OCI-LY7 (cell line): ENCODE measurements around the gene KIF26A. TPM values are rescaled to one million over a fixed set of nuclear protein-coding genes. Genes with fewer than 3 reads are reported as not detected.

Experiments used
- BruUV-seq: library from RNA; stranded (reverse); fragments of 400-500 nt; replicated peaks from 2 replicates; lab custom pipeline; 2021; lab: Mats Ljungman, UMichigan
- CTCF ChIA-PET: fragments of 300-600 bp; sonication (Branson Sonifier 250); formaldehyde crosslinking; loops from one replicate; lab custom pipeline; 2022; ENCODE audit warnings: antibody characterized with exemption; ENCODE audit not compliant: unreplicated experiment; lab: Charles Lee
- POLR2A ChIA-PET: fragments of 300-600 bp; sonication (Branson Sonifier 250); formaldehyde crosslinking; loops from one replicate; lab custom pipeline; 2022; ENCODE audit warnings: antibody characterized with exemption; lab: Charles Lee
- DNase-seq: peaks from one replicate; pipeline ENCODE4 v3.0.0-alpha.2; 2015; ENCODE audit warnings: low spot score
- H2AFZ ChIP-seq: fragments of 200-600 bp; sonication (generic), shearing (Covaris generic); 2 replicates; pipeline ENCODE4 v1.6.1; 2014; ENCODE audit warnings: mild to moderate bottlenecking, antibody characterized with exemption, low read length, moderate library complexity
- H3K27ac ChIP-seq: fragments of 200-600 bp; sonication (generic); 2 replicates; pipeline ENCODE4 v1.5.1; 2014; ENCODE audit warnings: mixed run types, low read depth, mild to moderate bottlenecking, moderate library complexity, low read length, inconsistent platforms; ENCODE audit not compliant: poor library complexity, severe bottlenecking
- H3K36me3 ChIP-seq: fragments of 200-600 bp; sonication (generic); 2 replicates; pipeline ENCODE4 v1.6.1; 2014; ENCODE audit warnings: mild to moderate bottlenecking, antibody characterized with exemption, low read length, moderate library complexity, mixed read lengths; ENCODE audit not compliant: insufficient read depth
- H3K4me1 ChIP-seq: fragments of 200-600 bp; sonication (generic); 2 replicates; pipeline ENCODE4 v1.5.1; 2014; ENCODE audit warnings: mild to moderate bottlenecking, low read length; ENCODE audit not compliant: insufficient read depth, poor library complexity, severe bottlenecking
- H3K4me2 ChIP-seq: fragments of 200-600 bp; sonication (generic); 2 replicates; pipeline ENCODE4 v1.6.1; 2014; ENCODE audit warnings: mild to moderate bottlenecking, low read length
- H3K4me3 ChIP-seq: fragments of 200-600 bp; sonication (generic); 2 replicates; pipeline ENCODE4 v1.5.1; 2014; ENCODE audit warnings: mild to moderate bottlenecking, low read depth, low read length; ENCODE audit not compliant: poor library complexity, severe bottlenecking
- H3K79me2 ChIP-seq: fragments of 200-600 bp; sonication (generic); 2 replicates; pipeline ENCODE4 v1.6.1; 2016; ENCODE audit warnings: low read depth, mild to moderate bottlenecking, low read length, moderate library complexity, mixed read lengths; ENCODE audit not compliant: insufficient read depth
- H3K9me2 ChIP-seq: fragments of 200-600 bp; sonication (generic); 2 replicates; pipeline ENCODE4 v1.6.1; 2016; ENCODE audit warnings: mild to moderate bottlenecking, low read length, mixed read lengths; ENCODE audit not compliant: insufficient read depth
- H3K9me3 ChIP-seq: fragments of 200-600 bp; sonication (generic); 2 replicates; pipeline ENCODE4 v1.6.1; 2014; ENCODE audit warnings: mild to moderate bottlenecking, mixed run types, low read length, mixed read lengths
- H4K20me1 ChIP-seq: fragments of 200-600 bp; sonication (generic); 2 replicates; pipeline ENCODE4 v1.6.1; 2014; ENCODE audit warnings: mild to moderate bottlenecking, antibody characterized with exemption, low read length, moderate library complexity, mixed read lengths; ENCODE audit not compliant: insufficient read depth
- CTCF ChIP-seq: fragments of 200-600 bp; sonication (generic); conservative IDR thresholded peaks from 2 replicates; pipeline ENCODE4 v1.5.1; 2014; ENCODE audit warnings: mild to moderate bottlenecking, antibody characterized with exemption, low read length, moderate library complexity, mixed read lengths
- EZH2phosphoT487 ChIP-seq: fragments of 200-600 bp; sonication (generic); IDR thresholded peaks from 2 replicates; pipeline ENCODE4 v1.6.1; 2018; ENCODE audit warnings: low read depth, borderline replicate concordance, mild to moderate bottlenecking, mixed run types, antibody characterized with exemption, low read length, moderate library complexity, mixed read lengths
- intact Hi-C: fragments of 100-400 bp; cut with micrococcal nuclease; formaldehyde crosslinking; loops from one replicate; pipeline ENCODE4 v1.10.0; 2022; ENCODE audit not compliant: unreplicated experiment
- total RNA-seq, 2 experiments: library from RNA; depleted of rRNA in 1 of 2; stranded (reverse); fragments of >200 nt in 1 of 2; shearing (Covaris generic) in 1 of 2; gene quantifications; 2 replicates each; pipeline ENCODE4 v1.2.3, GENCODE V29; 2014 to 2022

KIF26A gene
- total RNA-seq, 2 experiments from 2014 or later, result not detected

- no peak overlapping the region for H3K4me2 ChIP-seq
- no TSS peak for BruUV-seq
- intact Hi-C loops, result no loop called here
- no peaks in the 10 kb centered on the region for H3K9me3 ChIP-seq
- ChIA-PET CTCF (no interaction called here), POLR2A (no interaction called here)
- H3K9me2 ChIP-seq, result no peaks in the 10 kb centered on the region
- H3K4me3 ChIP-seq, result no peak overlapping the region
- peaks cover 3% of the 10 kb centered on the region for H3K4me1 ChIP-seq
- DNase-seq, result no peak
- H2AFZ ChIP-seq, result no peak overlapping the region
- no peak overlapping the region for H3K27ac ChIP-seq
- H3K79me2 ChIP-seq, result no peaks in the 10 kb centered on the region
- H3K36me3 ChIP-seq, result no peaks in the 10 kb centered on the region
- TF ChIP-seq CTCF (no peak), EZH2phosphoT487 (no peak)
- H4K20me1 ChIP-seq, result no peaks in the 10 kb centered on the region
Measured at GRCh38 chr14:104191409-104191997, 53.1 kb downstream of the KIF26A start.

DNA sequence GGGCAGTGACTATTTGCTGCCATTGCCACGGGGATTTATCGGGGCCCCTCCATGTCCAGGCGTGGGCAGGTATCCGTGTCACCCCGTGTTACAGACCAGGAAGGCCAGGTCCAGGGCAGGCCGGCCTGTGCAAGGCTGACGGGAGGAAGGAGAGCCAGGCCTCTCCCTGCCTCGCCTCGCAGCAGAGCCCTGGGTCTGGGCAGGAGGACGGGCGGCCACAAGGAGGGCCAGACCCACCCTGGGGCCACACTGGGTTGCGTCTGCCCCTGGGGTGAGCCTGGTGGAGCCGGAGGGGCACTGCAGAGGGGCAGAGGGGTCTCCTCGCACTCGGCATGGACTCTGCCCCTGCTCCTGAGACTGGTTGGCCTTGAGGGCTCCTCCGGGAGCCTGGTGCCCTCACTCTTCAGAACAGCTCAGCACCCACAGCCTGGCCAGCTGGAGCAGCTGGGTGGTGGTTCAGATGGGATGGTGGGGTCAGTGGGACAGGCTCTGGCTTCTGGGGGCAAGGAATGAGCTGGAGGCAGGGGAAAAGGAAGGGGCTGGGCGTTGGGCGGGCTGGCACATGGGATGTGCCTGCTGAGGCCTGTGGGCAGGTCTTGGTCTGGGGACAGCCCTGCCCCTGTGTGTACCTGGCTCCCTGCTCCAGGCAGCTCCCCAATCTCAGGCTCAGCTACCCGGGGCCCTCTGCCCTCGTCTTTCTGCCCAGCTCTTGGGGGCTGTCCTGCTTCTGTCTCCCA, 53.9 kb downstream of the KIF26A start:
- Histone ChIP-seq H3K79me2 (no peaks in the 10 kb centered on the region), H3K36me3 (no peaks in the 10 kb centered on the region), H3K4me3 (no peak overlapping the region), H3K4me1 (peaks cover 7% of the 10 kb centered on the region), H3K9me2 (no peaks in the 10 kb centered on the region), H3K4me2 (no peak overlapping the region), H2AFZ (no peak overlapping the region), H3K27ac (no peak overlapping the region), H4K20me1 (no peaks in the 10 kb centered on the region), H3K9me3 (no peaks in the 10 kb centered on the region)
- no peak for TF ChIP-seq CTCF
- no peak for TF ChIP-seq EZH2phosphoT487
- ChIA-PET POLR2A (no interaction called here), CTCF (no interaction called here)
- intact Hi-C loops, result loop anchor here (2.0 kb wide), 1 partner anchor 42 kb away; no protein-coding TSS in a partner anchor
- BruUV-seq, result no TSS peak
- no peak for DNase-seq

DNA sequence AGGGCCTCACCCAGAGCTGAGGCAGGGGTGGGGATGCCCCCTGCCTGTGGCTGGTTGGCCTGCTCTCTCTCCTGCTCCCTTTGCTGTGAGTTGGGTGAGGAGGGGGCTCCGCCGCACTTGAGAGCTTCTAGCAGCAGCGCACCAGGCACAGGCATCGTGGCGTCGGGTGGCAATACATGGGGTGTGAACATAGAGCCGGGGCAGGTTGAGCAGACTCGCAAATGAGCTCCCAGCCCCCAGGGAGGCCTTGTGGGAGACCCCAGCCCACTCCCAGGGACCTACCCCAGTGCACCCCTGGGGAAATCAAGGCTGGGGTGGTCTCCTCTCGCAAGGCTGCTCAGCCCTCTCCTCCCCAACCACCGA, 54.5 kb downstream of the KIF26A start:
- DNase-seq, result no peak
- Histone ChIP-seq H3K4me1 (peaks cover 7% of the 10 kb centered on the region), H3K27ac (no peak overlapping the region), H4K20me1 (no peaks in the 10 kb centered on the region), H3K9me2 (no peaks in the 10 kb centered on the region), H3K79me2 (no peaks in the 10 kb centered on the region), H3K36me3 (no peaks in the 10 kb centered on the region), H3K4me3 (no peak overlapping the region), H3K9me3 (no peaks in the 10 kb centered on the region), H2AFZ (no peak overlapping the region), H3K4me2 (no peak overlapping the region)
- BruUV-seq, result no TSS peak
- TF ChIP-seq EZH2phosphoT487, result no peak
- no peak for TF ChIP-seq CTCF
- POLR2A ChIA-PET, result no interaction called here
- intact Hi-C loops, result loop anchor here (2.0 kb wide), 1 partner anchor 42 kb away; no protein-coding TSS in a partner anchor
- CTCF ChIA-PET, result no interaction called here
